ENCODE measurements around the gene CRADD.

DNA sequence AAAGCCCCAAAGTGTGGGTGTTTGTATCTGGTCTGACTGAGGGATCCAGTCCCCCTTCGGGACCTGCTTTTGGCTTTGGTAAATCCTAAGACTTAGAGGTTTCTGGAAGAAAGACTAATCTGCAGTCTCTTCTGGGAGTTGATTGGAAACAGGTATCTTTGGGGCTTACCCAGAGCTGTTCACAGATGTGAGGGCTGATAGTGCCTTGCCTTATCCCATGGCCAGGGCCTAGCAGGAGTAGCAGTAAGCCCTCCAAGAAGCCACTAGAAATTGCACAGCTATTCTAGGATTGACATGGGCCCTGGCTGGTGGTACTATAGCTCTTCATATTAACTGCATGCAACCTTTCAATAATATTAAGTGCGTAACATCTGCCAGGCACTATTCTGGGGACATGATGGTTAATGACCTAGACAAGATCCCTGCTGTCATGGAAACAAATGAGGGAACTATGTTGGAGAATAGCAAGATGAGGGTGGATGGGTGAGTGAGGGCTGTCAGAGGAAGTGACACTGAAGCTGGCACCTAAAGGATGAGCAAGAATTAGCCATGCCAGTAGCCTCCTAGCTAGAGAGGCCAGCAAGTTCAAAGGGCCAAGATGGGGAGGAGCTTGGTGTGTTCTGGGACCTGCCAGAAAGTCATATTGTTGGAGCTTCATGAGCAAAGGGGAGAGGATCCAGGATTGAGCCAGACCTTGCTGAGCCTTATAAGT lies 71.7 kb downstream of the CRADD start:
- no peak for TF ChIP-seq POLR2A (IDR thresholded peaks at IDR 0.05; ENCODE audit: low read length)
- TF ChIP-seq GATA1 (IDR thresholded peaks at IDR 0.05; ENCODE audit: low read depth, low read length) = no peak
